ENCODE measurements around the gene CENPM. TPM values are rescaled to one million over a fixed set of nuclear protein-coding genes. Genes with fewer than 3 reads are reported as not detected.

Gene CENPM
- total and polyA plus RNA-seq, 4 donors, result 0.17 to 26.3 (median 2.3) TPM

- TF ChIP-seq TAF1 (conservative IDR thresholded peaks at IDR 0.05) (no peak), JUND (IDR thresholded peaks at IDR 0.05) (no peak)
- TF ChIP-seq, protein P1, sequence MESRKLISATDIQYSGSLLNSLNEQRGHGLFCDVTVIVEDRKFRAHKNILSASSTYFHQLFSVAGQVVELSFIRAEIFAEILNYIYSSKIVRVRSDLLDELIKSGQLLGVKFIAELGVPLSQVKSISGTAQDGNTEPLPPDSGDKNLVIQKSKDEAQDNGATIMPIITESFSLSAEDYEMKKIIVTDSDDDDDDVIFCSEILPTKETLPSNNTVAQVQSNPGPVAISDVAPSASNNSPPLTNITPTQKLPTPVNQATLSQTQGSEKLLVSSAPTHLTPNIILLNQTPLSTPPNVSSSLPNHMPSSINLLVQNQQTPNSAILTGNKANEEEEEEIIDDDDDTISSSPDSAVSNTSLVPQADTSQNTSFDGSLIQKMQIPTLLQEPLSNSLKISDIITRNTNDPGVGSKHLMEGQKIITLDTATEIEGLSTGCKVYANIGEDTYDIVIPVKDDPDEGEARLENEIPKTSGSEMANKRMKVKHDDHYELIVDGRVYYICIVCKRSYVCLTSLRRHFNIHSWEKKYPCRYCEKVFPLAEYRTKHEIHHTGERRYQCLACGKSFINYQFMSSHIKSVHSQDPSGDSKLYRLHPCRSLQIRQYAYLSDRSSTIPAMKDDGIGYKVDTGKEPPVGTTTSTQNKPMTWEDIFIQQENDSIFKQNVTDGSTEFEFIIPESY (IDR thresholded peaks at IDR 0.05), result no peak
Observed at GRCh38 chr22:41970601-41971000, 23.6 kb upstream of the CENPM start (continued).

- DNase-seq (ENCODE audit: low spot score), result no peak
- TF ChIP-seq HNF4A (conservative IDR thresholded peaks at IDR 0.05), result no peak
- TF ChIP-seq FOXA1 (IDR thresholded peaks at IDR 0.05), result no peak
- TF ChIP-seq RXRA (IDR thresholded peaks at IDR 0.05), result no peak
- no peak for TF ChIP-seq RAD21 (IDR thresholded peaks at IDR 0.05)
- no peak for TF ChIP-seq NR2F2 (IDR thresholded peaks at IDR 0.05)
- TF ChIP-seq, protein P2, sequence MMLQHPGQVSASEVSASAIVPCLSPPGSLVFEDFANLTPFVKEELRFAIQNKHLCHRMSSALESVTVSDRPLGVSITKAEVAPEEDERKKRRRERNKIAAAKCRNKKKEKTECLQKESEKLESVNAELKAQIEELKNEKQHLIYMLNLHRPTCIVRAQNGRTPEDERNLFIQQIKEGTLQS (IDR thresholded peaks at IDR 0.05), result no peak
- TF ChIP-seq TAF1 (conservative IDR thresholded peaks at IDR 0.05), result no peak
- TF ChIP-seq MAX (IDR thresholded peaks at IDR 0.05), result no peak
- TF ChIP-seq YY1 (IDR thresholded peaks at IDR 0.05), result no peak
- no peak for TF ChIP-seq JUND (IDR thresholded peaks at IDR 0.05)
- TF ChIP-seq, protein P3, sequence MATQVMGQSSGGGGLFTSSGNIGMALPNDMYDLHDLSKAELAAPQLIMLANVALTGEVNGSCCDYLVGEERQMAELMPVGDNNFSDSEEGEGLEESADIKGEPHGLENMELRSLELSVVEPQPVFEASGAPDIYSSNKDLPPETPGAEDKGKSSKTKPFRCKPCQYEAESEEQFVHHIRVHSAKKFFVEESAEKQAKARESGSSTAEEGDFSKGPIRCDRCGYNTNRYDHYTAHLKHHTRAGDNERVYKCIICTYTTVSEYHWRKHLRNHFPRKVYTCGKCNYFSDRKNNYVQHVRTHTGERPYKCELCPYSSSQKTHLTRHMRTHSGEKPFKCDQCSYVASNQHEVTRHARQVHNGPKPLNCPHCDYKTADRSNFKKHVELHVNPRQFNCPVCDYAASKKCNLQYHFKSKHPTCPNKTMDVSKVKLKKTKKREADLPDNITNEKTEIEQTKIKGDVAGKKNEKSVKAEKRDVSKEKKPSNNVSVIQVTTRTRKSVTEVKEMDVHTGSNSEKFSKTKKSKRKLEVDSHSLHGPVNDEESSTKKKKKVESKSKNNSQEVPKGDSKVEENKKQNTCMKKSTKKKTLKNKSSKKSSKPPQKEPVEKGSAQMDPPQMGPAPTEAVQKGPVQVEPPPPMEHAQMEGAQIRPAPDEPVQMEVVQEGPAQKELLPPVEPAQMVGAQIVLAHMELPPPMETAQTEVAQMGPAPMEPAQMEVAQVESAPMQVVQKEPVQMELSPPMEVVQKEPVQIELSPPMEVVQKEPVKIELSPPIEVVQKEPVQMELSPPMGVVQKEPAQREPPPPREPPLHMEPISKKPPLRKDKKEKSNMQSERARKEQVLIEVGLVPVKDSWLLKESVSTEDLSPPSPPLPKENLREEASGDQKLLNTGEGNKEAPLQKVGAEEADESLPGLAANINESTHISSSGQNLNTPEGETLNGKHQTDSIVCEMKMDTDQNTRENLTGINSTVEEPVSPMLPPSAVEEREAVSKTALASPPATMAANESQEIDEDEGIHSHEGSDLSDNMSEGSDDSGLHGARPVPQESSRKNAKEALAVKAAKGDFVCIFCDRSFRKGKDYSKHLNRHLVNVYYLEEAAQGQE (IDR thresholded peaks at IDR 0.05), result no peak
- TF ChIP-seq HNF4G (IDR thresholded peaks at IDR 0.05), result no peak
- no peak for TF ChIP-seq SP1 (IDR thresholded peaks at IDR 0.05)
- TF ChIP-seq, protein P1 (IDR thresholded peaks at IDR 0.05), result no peak
- TF ChIP-seq GABPA (IDR thresholded peaks at IDR 0.05 in 1 of 2, conservative IDR thresholded peaks at IDR 0.05 in 1 of 2), result no peak
- 80% methylated on average over 8 of the region's 8 CpGs for WGBS
- H3K27ac ChIP-seq (ENCODE audit: low read depth in 1 of 2, low read length in 2 of 2), result no peak within 1 kb of the TSS
- H3K36me3 ChIP-seq (ENCODE audit: control insufficient read depth in 4 of 4, insufficient read depth in 3 of 4, low read depth in 1 of 4, low read length in 3 of 4), result no peaks in the 10 kb centered on the region
- no peaks in the 10 kb centered on the region for H3K27me3 ChIP-seq (ENCODE audit: control insufficient read depth in 4 of 4, insufficient read depth in 4 of 4, low read length in 3 of 4)
- H3K4me1 ChIP-seq (ENCODE audit: control insufficient read depth in 4 of 4, insufficient read depth in 4 of 4, low read length in 3 of 4), result no peaks in the 10 kb centered on the region
- no peaks in the 10 kb centered on the region for H3K9me3 ChIP-seq (ENCODE audit: control insufficient read depth in 4 of 4, low read length in 3 of 4)
- H3K4me3 ChIP-seq (ENCODE audit: low read depth in 1 of 3, low read length in 3 of 3), result no peak within 1 kb of the TSS
- no peak within 1 kb of the TSS for H3K9ac ChIP-seq (ENCODE audit: low read depth in 1 of 2, low read length in 2 of 2)
Observed at GRCh38 chr22:41969110-41969646, 22.2 kb upstream of the CENPM start, which contains the start of gene SEPTIN3. Gene SEPTIN3 (plus strand): TSS chr22:41969443. CDS start chr22:41971493, 2,050 bp downstream.
